Smooth muscle cell (in vitro differentiated cells): ENCODE results near the gene SPAG16. TPM values are rescaled to one million over a fixed set of nuclear protein-coding genes. Genes with fewer than 3 reads are reported as not detected.

Experiments used
- DNase-seq: peaks from one replicate; lab custom pipeline; 2025; ENCODE audit not compliant: unreplicated experiment; lab: John Stamatoyannopoulos, UW
- H2AFZ ChIP-seq: fragments of 200-600 bp; sonication (generic); 2 replicates; pipeline ENCODE4 v1.6.0; 2016; ENCODE audit warnings: antibody characterized with exemption, low read depth, mild to moderate bottlenecking
- H3F3A ChIP-seq: fragments of 200-600 bp; sonication (generic); 2 replicates; pipeline ENCODE4 v1.6.0; 2017; ENCODE audit warnings: antibody characterized with exemption, low read depth
- H3K27ac ChIP-seq: fragments of 200-600 bp; sonication (generic); 2 replicates; pipeline ENCODE4 v1.5.1; 2016; ENCODE audit warnings: low read depth, mild to moderate bottlenecking
- H3K27me3 ChIP-seq: fragments of 200-600 bp; sonication (generic); 2 replicates; pipeline ENCODE4 v1.6.1; 2016; ENCODE audit warnings: low read depth, mild to moderate bottlenecking
- H3K36me3 ChIP-seq: fragments of 200-600 bp; sonication (generic); 2 replicates; pipeline ENCODE4 v1.5.1; 2016; ENCODE audit warnings: low read depth
- H3K4me1 ChIP-seq: fragments of 200-600 bp; sonication (generic); 2 replicates; pipeline ENCODE4 v1.5.1; 2016; ENCODE audit warnings: low read depth
- H3K4me2 ChIP-seq: fragments of 200-600 bp; sonication (generic); 2 replicates; pipeline ENCODE4 v1.6.0; 2016; ENCODE audit warnings: mild to moderate bottlenecking
- H3K4me3 ChIP-seq: fragments of 200-600 bp; sonication (generic); 2 replicates; pipeline ENCODE4 v1.5.1; 2016; ENCODE audit warnings: mild to moderate bottlenecking
- H3K79me2 ChIP-seq: fragments of 200-600 bp; sonication (generic); 2 replicates; pipeline ENCODE4 v1.6.0; 2016; ENCODE audit warnings: low read depth, mild to moderate bottlenecking
- H3K9ac ChIP-seq: fragments of 200-600 bp; sonication (generic); 2 replicates; pipeline ENCODE4 v1.6.0; 2016; ENCODE audit warnings: low read depth
- H3K9me3 ChIP-seq: fragments of 200-600 bp; sonication (generic); replicated peaks from 2 replicates; pipeline ENCODE4 v1.5.1; 2016; ENCODE audit warnings: low read depth
- H4K20me1 ChIP-seq: fragments of 200-600 bp; sonication (generic); 2 replicates; pipeline ENCODE4 v1.6.0; 2016; ENCODE audit warnings: low read depth
- WGBS: methylation state at CpG from one replicate; pipeline ENCODE4 v1.1.7; 2016; ENCODE audit warnings: low lambda C conversion rate; 5-methylcytosine and 5-hydroxymethylcytosine counted together
- polyA plus RNA-seq: library from polyadenylated mRNA; unstranded; fragments of >200 nt; fragmentation: Nextera tagmentation; extraction: Ambion mirVana; gene quantifications from 2 replicates; pipeline ENCODE4 v1.2.1, GENCODE V29; 2016
- total RNA-seq: library from RNA; depleted of rRNA; stranded (reverse); fragments of >200 nt; gene quantifications from 2 replicates; pipeline ENCODE4 v1.2.3, GENCODE V29; 2014
- TF ChIP-seq, protein P1 (sequence below): fragments of 200-600 bp; sonication (generic); IDR thresholded peaks from 2 replicates; pipeline ENCODE4 v1.5.1; 2017; ENCODE audit warnings: borderline replicate concordance, mild to moderate bottlenecking, antibody characterized with exemption; ENCODE audit not compliant: insufficient read depth, poor library complexity, severe bottlenecking

The SPAG16 gene
- total and polyA plus RNA-seq, 2 experiments from 2014 or later: 32.1 to 40.6 TPM

DNA sequence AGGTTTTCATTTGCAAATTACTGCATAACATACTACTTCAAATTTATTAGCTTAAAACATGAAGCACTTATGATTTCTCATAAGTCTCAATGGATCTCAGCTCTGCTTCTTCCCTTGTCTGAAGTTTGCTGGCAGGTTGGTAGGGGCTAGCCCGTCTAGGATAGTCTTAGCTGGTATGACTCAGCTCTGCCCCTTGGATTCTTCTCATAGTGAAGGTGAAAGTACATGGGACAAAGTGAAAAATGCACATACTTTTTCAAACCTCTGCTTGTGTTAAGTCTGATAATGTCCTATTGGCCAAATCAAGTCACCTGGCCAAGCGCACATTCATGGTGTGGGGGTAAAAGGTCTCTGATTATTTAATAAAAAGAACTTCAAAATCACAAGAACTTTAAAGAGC, 941.8 kb downstream of the SPAG16 start:
- H4K20me1 ChIP-seq: no peaks in the 10 kb centered on the region
- WGBS: 76% methylated on average over 2 of the region's 2 CpGs

DNA sequence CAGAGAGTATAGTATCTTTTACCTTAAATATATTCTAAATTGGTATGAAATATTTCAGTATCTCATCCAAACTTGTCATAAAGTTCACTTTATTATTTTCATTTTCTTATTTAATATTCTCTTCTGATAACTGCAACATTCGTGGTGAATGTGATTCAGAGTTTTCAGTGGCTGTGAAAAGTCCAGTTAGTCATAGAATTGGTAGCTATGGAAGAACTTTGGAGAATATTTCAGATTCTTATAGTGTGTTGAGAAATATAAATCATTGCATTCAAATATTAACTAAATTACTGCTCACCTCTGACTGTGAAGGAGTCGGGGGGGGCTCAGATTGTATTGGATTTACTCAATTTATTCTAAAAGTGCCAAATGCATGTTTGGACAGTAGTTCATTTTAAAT, 948.0 kb downstream of the SPAG16 start:
- TF ChIP-seq, protein P1, sequence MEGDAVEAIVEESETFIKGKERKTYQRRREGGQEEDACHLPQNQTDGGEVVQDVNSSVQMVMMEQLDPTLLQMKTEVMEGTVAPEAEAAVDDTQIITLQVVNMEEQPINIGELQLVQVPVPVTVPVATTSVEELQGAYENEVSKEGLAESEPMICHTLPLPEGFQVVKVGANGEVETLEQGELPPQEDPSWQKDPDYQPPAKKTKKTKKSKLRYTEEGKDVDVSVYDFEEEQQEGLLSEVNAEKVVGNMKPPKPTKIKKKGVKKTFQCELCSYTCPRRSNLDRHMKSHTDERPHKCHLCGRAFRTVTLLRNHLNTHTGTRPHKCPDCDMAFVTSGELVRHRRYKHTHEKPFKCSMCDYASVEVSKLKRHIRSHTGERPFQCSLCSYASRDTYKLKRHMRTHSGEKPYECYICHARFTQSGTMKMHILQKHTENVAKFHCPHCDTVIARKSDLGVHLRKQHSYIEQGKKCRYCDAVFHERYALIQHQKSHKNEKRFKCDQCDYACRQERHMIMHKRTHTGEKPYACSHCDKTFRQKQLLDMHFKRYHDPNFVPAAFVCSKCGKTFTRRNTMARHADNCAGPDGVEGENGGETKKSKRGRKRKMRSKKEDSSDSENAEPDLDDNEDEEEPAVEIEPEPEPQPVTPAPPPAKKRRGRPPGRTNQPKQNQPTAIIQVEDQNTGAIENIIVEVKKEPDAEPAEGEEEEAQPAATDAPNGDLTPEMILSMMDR: no peak
- DNase-seq: no peak
- H3K79me2 ChIP-seq: no peaks in the 10 kb centered on the region
- no peaks in the 10 kb centered on the region for H3K27me3 ChIP-seq
- no peak overlapping the region for H3K27ac ChIP-seq
- H3F3A ChIP-seq: no peaks in the 10 kb centered on the region
- WGBS: 72% methylated on average over 2 of the region's 2 CpGs
- no peaks in the 10 kb centered on the region for H4K20me1 ChIP-seq
- no peak overlapping the region for H2AFZ ChIP-seq
- no peak overlapping the region for H3K4me3 ChIP-seq
- H3K9ac ChIP-seq: no peak overlapping the region
- no peaks in the 10 kb centered on the region for H3K9me3 ChIP-seq
- H3K4me1 ChIP-seq: no peaks in the 10 kb centered on the region
- no peak overlapping the region for H3K4me2 ChIP-seq
- H3K36me3 ChIP-seq: no peaks in the 10 kb centered on the region

More for the DNA sequence above, 941.8 kb downstream of the SPAG16 start:
- Histone ChIP-seq H2AFZ (no peak overlapping the region), H3K36me3 (no peaks in the 10 kb centered on the region), H3K4me2 (no peak overlapping the region), H3K27ac (no peak overlapping the region), H3K9me3 (no peaks in the 10 kb centered on the region), H3F3A (no peaks in the 10 kb centered on the region), H3K4me3 (no peak overlapping the region), H3K9ac (no peak overlapping the region), H3K79me2 (no peaks in the 10 kb centered on the region), H3K27me3 (no peaks in the 10 kb centered on the region), H3K4me1 (no peaks in the 10 kb centered on the region)
- TF ChIP-seq, protein P1: no peak
- no peak for DNase-seq

DNA sequence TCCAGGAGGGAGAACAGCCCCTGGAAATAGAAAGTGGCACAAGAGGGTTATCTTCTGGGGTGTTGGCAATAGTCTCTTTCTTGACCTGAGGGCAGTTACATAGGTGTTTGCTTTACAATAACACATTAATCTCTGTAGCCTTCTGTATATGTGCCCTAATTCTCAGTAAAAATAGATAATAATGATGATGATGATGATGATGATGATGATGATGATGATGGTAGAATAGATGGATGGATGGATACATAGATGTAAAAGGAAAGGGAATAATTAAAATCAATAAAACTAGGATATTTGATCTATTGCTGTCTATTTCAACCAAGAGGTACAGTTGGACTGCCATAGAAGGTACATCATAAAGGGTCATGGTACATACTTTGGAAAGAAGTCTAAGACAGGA, 948.9 kb downstream of the SPAG16 start:
- Histone ChIP-seq H3K4me1 (no peaks in the 10 kb centered on the region), H3F3A (no peaks in the 10 kb centered on the region), H3K27me3 (no peaks in the 10 kb centered on the region), H3K36me3 (no peaks in the 10 kb centered on the region), H3K4me3 (no peak overlapping the region), H2AFZ (no peak overlapping the region), H3K79me2 (no peaks in the 10 kb centered on the region), H3K9me3 (no peaks in the 10 kb centered on the region), H3K4me2 (no peak overlapping the region), H4K20me1 (no peaks in the 10 kb centered on the region), H3K27ac (no peak overlapping the region), H3K9ac (no peak overlapping the region)
- TF ChIP-seq, protein P1: no peak
- DNase-seq: no peak

DNA sequence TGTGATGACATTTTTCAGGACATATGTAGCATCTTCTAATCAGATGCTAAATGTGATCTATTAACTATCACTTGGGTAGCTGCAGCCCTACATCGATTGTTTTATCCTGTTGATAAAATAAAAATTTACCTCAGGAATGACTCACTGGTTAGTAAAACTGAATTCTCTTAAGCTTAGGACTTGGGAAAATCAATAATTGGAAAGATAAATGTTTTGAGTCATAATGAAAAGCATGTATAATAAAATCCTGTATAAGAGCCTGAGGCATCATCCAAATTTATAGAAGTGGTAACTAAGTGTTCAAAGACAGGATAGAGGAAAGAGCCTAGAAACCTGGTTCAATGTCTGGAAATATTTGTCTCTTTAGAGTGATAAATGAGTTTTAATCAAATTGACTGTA, 958.5 kb downstream of the SPAG16 start:
- DNase-seq: no peak
- no peaks in the 10 kb centered on the region for H3K4me1 ChIP-seq
- TF ChIP-seq, protein P1: no peak
- H2AFZ ChIP-seq: no peak overlapping the region
- no peaks in the 10 kb centered on the region for H3K36me3 ChIP-seq
- no peaks in the 10 kb centered on the region for H3K27me3 ChIP-seq
- no peaks in the 10 kb centered on the region for H3K9me3 ChIP-seq
- no peaks in the 10 kb centered on the region for H3F3A ChIP-seq
- no peaks in the 10 kb centered on the region for H3K79me2 ChIP-seq
- no peak overlapping the region for H3K27ac ChIP-seq
- H3K9ac ChIP-seq: no peak overlapping the region
- 86% methylated on average over 1 of the region's 1 CpG for WGBS
- no peak overlapping the region for H3K4me2 ChIP-seq
- H4K20me1 ChIP-seq: no peaks in the 10 kb centered on the region
- no peak overlapping the region for H3K4me3 ChIP-seq
